ENCODE data around the gene CDC42BPB. TPM values are rescaled to one million over a fixed set of nuclear protein-coding genes. Genes with fewer than 3 reads are reported as not detected.
"Not testable (repeated sequence)": the region's sequence is repeated elsewhere in the genome, so short reads cannot be mapped to it uniquely, and the experiment has no call there.

CDC42BPB gene
- total RNA-seq, 1 donor from 2014 or later: 64.6 TPM

- intact Hi-C loops (cut with DNase I): no loop called here
These were observed 29.9 kb downstream of the CDC42BPB start for GRCh38 chr14:103027451-103027850.

DNA sequence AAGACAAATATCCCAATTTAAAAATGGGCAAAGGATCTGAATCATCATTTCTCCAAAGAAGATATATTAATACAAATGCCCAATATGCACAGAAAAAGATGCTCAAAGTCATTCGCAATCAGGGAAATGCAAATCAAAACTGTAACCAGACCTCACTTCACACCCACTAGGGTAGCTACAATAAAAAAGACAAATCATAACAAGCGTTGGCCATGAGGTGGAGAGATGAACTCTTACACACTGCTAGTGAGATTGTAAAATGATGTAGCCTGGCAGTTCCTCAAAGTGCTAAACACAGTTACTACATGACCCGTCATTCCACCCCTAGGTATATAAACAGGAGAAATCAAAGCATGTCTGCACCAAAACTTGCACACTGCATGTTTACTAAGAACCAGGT, 30.4 kb downstream of the CDC42BPB start:
- intact Hi-C loops (cut with DNase I): no loop called here
- no peak for ATAC-seq (ENCODE audit: poor library complexity)
- no peak for DNase-seq

More at GRCh38 chr14:103027451-103027850, 29.9 kb downstream of the CDC42BPB start:
- ATAC-seq (ENCODE audit: poor library complexity) (no peak), DNase-seq (no peak)

- intact Hi-C loops (cut with DNase I); ATAC-seq (ENCODE audit: poor library complexity); DNase-seq: not testable (repeated sequence)
These were observed 31.2 kb downstream of the CDC42BPB start for GRCh38 chr14:103026196-103026595.

DNA sequence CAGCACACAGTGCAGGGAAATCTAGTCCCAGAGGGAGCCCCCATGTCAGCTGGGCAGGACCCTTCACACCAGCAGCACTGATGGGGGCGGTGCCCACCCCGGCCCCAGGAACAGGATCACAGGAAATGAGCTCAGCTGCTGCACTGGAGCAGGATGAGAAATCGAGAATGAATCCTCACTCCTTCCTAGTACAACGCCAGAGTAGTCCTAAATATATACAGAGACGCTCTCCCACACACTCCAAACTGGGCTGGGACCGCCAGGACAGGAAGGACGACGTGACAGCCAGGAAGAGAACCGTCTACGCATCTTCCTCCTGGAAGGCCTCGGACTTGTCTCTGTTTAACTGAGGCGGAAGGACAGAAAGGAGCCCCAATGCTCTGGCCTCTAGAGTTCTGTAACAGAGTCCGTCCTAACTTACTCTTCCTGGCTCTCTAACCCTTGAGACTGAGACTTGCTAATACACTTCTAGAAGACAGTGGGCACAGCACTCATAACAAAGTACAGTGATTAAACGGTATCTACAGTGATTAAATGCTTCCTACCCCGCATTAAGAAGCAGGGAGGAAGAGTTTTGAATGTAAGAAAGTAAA, 33.4 kb downstream of the CDC42BPB start:
- DNase-seq (no peak), ATAC-seq (ENCODE audit: poor library complexity) (peak; percentile 24)
- intact Hi-C loops (cut with DNase I): no loop called here

GRCh38 chr14:103022685-103023044, 34.7 kb downstream of the CDC42BPB start:
- no peak for DNase-seq
- intact Hi-C loops (cut with DNase I): no loop called here
- no peak for ATAC-seq (ENCODE audit: poor library complexity)

DNA sequence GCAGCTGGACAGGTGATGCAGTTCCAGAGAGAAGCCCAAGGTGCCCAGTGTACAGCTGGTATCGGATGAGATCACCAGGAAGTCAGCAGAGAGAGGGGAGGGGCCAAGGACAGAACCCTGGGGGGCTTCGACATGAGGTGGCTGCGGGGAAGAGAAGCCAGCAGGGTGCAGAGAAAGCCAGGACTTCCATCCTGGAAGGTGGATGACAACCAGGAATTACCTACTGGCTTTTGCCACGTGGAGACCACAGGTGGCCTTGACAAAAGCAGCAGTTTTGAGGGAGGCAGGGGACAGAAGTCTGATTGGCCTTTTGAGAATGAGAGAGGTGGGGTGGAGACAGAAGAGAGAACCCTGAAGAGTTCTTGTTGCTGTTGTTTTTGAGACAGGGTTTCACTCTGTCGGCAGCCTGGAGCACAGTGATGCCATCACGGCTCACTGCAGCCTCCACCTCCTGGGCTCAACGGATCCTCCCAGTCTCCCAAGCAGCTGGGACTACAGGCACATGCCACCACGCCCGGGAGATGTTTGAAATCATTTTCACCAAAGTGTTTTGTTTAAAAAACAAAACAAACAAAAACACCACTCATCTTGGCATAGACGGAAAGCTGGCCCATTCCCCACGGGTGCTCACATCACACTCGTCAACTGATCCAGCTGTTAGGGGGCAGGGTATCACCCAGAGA, 35.2 kb downstream of the CDC42BPB start:
- ATAC-seq (ENCODE audit: poor library complexity) (peak; percentile 40), DNase-seq (no peak)
- intact Hi-C loops (cut with DNase I): no loop called here

GRCh38 chr14:103021684-103022001, 35.7 kb downstream of the CDC42BPB start:
- intact Hi-C loops (cut with DNase I): no loop called here
- no peak for DNase-seq
- no peak for ATAC-seq (ENCODE audit: poor library complexity)

- no peak for DNase-seq
- ATAC-seq (ENCODE audit: poor library complexity): no peak
- intact Hi-C loops (cut with DNase I): no loop called here
These were observed 36.8 kb downstream of the CDC42BPB start for GRCh38 chr14:103020271-103021170.

- DNase-seq: no peak
- peak; percentile 14 for ATAC-seq (ENCODE audit: poor library complexity)
- intact Hi-C loops (cut with DNase I): no loop called here
These were observed 37.5 kb downstream of the CDC42BPB start for GRCh38 chr14:103019826-103020225.

GRCh38 chr14:103019236-103019635, 38.1 kb downstream of the CDC42BPB start:
- intact Hi-C loops (cut with DNase I): no loop called here
- ATAC-seq (ENCODE audit: poor library complexity) (no peak), DNase-seq (no peak)

DNA sequence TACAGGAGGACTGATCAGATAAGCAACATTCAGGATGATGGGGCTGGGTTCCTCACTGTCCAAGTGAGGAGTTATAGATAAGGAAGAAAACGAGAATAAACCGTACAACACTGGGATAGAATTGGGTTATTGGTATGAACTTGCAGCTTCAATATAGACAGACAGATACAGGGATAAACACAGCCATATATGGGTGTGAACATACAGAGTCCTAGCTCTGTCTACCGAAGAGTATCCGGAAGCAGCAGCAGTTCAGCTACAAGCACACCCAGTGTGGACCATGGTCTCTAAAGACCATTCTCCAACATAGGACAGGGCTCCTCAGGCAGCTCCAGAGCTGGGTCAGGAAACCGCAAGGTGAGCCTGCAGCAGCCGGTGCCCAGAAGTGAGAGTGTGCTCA, 40.8 kb downstream of the CDC42BPB start:
- ATAC-seq (ENCODE audit: poor library complexity) (no peak), DNase-seq (no peak)
- intact Hi-C loops (cut with DNase I): no loop called here

- intact Hi-C loops (cut with DNase I): no loop called here
- peak; percentile 61 for ATAC-seq (ENCODE audit: poor library complexity)
These were observed 41.3 kb downstream of the CDC42BPB start for GRCh38 chr14:103016071-103016470.

GRCh38 chr14:103015426-103015825, 41.9 kb downstream of the CDC42BPB start:
- intact Hi-C loops (cut with DNase I): no loop called here
- ATAC-seq (ENCODE audit: poor library complexity): no peak
- DNase-seq: no peak

More at GRCh38 chr14:103016071-103016470, 41.3 kb downstream of the CDC42BPB start:
- DNase-seq: peak; percentile 70

DNA sequence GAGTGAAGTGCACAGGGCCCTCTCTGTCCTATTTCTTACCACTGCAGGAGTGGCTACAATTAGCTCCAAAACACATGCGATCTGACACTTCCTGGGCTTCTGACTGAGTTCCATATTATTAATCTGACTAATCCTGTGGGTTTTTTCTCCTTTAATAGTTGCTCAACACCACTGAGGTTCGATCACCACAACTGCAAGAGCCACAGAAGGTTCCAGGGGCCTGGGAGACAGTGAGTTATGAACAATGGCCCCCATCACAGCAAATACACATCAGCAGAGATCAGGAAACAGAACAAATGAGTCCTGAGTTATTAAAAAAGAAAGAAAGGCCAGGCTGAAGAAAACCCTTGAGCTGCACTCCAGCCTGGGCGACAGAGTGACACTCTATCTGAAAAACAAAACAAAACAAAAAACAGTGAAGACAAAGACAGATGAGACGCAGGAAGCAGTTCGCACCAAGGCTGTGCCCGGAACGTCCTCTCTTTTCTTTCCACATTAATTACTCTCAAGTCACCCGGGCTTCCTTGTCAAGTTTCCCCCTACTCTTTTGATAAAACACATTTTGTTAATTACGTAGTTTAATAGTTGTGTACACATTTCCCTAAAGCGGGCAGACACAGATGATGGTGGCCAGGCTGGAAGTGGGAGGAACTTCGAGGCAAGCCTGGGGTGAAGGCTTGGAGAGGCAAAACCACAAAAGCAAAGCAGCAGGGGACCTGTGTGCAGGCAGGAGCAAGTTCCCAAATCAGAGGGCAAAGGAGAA, 42.7 kb downstream of the CDC42BPB start:
- no peak for ATAC-seq (ENCODE audit: poor library complexity)
- intact Hi-C loops (cut with DNase I): no loop called here
- no peak for DNase-seq

GRCh38 chr14:103013028-103013427, 44.3 kb downstream of the CDC42BPB start:
- DNase-seq: no peak
- intact Hi-C loops (cut with DNase I): no loop called here
- no peak for ATAC-seq (ENCODE audit: poor library complexity)

DNA sequence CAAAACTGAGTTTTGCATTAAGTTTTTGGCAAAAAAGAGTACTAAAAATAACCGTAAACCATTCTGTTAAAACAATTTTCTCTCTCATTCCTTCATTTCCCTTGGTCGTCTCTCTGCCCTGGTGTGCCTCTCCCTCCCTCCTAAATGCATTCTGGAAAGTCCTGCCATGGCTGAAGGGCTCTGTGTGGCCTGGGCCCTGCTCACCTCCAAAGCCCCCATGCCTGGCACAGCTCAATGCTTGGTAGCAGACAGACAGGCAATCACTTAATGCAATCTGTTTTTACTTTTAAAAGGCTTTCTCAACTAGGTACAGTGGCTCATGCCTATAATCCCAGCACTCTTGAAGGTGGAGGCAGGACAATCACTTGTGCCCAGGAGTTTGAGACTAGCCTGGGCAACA, 47.8 kb downstream of the CDC42BPB start:
- ATAC-seq (ENCODE audit: poor library complexity) (no peak), DNase-seq (no peak)
- intact Hi-C loops (cut with DNase I): no loop called here

DNA sequence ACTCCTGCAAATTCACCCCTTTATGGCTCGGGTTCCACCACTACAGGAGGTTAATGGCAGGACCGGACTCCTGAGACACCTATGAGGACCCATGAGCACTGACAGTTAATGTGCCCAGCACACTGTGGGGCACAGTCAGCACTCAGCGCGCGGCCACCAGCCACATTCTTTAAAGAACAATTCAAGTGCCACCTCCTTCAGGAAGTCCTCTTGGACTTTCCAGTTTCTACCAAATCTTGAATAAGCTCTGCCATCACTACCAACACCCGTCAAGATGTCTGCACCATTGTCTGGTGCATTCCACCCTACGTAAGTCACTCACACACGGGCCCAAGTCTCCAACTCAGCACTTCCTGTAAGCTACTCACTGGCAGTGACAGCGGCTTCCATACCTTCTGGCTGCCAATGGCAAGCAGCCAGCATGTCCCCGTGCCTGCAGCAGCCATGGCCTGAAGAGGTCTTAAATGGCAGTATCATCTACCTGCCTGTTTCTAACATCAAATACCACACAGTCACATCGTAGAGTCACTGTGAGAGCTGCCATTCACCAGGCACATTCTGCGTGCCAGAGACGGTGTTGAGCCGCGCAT, 48.5 kb downstream of the CDC42BPB start:
- intact Hi-C loops (cut with DNase I): no loop called here
- DNase-seq: peak; percentile 70
- ATAC-seq (ENCODE audit: poor library complexity): peak; percentile 67

DNA sequence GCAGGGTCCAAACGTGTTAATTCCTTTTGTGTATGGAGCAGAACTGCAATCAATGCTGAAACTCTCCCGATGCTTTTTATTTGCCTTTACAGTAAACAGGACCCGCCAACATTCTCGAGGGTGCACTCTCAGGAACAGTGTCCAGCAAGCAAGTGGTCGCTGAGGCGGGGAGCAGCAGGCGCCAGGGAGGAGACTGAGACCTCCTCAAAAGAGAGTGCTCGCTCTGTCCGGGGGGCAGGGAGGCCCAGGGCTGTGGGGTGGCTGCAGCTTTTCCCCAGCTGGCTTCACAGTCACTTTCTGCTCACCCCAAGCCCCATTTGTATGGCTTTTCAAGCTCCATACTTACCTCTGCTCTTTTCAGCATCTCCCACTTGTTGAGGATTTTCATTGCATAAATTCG, 49.2 kb downstream of the CDC42BPB start:
- intact Hi-C loops (cut with DNase I): no loop called here
- DNase-seq: no peak
- ATAC-seq (ENCODE audit: poor library complexity): no peak

GRCh38 chr14:103007555-103007954, 49.8 kb downstream of the CDC42BPB start:
- DNase-seq: no peak
- peak; percentile 13 for ATAC-seq (ENCODE audit: poor library complexity)
- intact Hi-C loops (cut with DNase I): no loop called here

All from Right ventricle myocardium superior (tissue), 1 donor.